ENCODE data around the gene CCDC136.

The CCDC136 gene

GRCh38 chr7:128865996-128866877, 74.5 kb downstream of the CCDC136 start:
- no peak for DNase-seq

- no peak for DNase-seq
Observed at GRCh38 chr7:128867241-128867640, 75.5 kb downstream of the CCDC136 start.

GRCh38 chr7:128867842-128868623, 76.3 kb downstream of the CCDC136 start:
- DNase-seq: peak; percentile 94

GRCh38 chr7:128868624-128869137, 76.9 kb downstream of the CCDC136 start:
- no peak for DNase-seq

- peak; percentile 71 for DNase-seq
Observed at GRCh38 chr7:128869138-128869943, 77.6 kb downstream of the CCDC136 start.

- no peak for DNase-seq
Observed at GRCh38 chr7:128869944-128870285, 78.1 kb downstream of the CCDC136 start.

GRCh38 chr7:128871050-128871449, 79.3 kb downstream of the CCDC136 start:
- no peak for DNase-seq
